GM12864 (cell line): Measurements from ENCODE around the gene ROR1.

Source experiments
- DNase-seq: peaks from one replicate; pipeline ENCODE4 v3.0.0-alpha.2; 2011; ENCODE audit warnings: low read depth
- H3K4me3 ChIP-seq: 2 replicates; pipeline ENCODE4 v1.5.1; 2011; ENCODE audit warnings: mild to moderate bottlenecking, low read depth, low read length, control low read depth
- CTCF ChIP-seq: IDR thresholded peaks from 2 replicates; pipeline ENCODE4 v1.5.1; 2011; ENCODE audit warnings: low read depth, mild to moderate bottlenecking, moderate library complexity, low read length, control low read depth, inconsistent platforms; ENCODE audit errors: missing control alignments

ROR1 gene

GRCh38 chr1:63871463-63871862 lies 97.6 kb downstream of the ROR1 start:
- TF ChIP-seq CTCF: no peak
- DNase-seq: no peak

GRCh38 chr1:63873751-63874150 lies 99.9 kb downstream of the ROR1 start:
- DNase-seq: no peak
- TF ChIP-seq CTCF: no peak
- H3K4me3 ChIP-seq: no peak overlapping the region

More at GRCh38 chr1:63871463-63871862, 97.6 kb downstream of the ROR1 start:
- H3K4me3 ChIP-seq: no peak overlapping the region

- TF ChIP-seq CTCF: no peak
- no peak for DNase-seq
- no peak overlapping the region for H3K4me3 ChIP-seq
These were observed 100.6 kb downstream of the ROR1 start for GRCh38 chr1:63874278-63874880.

GRCh38 chr1:63875636-63876035 lies 101.8 kb downstream of the ROR1 start:
- TF ChIP-seq CTCF: no peak
- no peak overlapping the region for H3K4me3 ChIP-seq
- no peak for DNase-seq

- no peak overlapping the region for H3K4me3 ChIP-seq
- TF ChIP-seq CTCF: no peak
- DNase-seq: no peak
These were observed 103.4 kb downstream of the ROR1 start for GRCh38 chr1:63877021-63877767.

- H3K4me3 ChIP-seq: no peak overlapping the region
- DNase-seq: no peak
- TF ChIP-seq CTCF: no peak
These were observed 104.0 kb downstream of the ROR1 start for GRCh38 chr1:63877816-63878215.

GRCh38 chr1:63878932-63879331 lies 105.1 kb downstream of the ROR1 start:
- H3K4me3 ChIP-seq: no peak overlapping the region
- TF ChIP-seq CTCF: no peak
- DNase-seq: no peak
